PC-3 (cell line): Measurements from ENCODE around the gene MRPL21.

Experiments
- CTCF ChIP-seq: fragments of 300-600 bp; sonication (generic); conservative IDR thresholded peaks from 2 replicates; pipeline ENCODE4 v1.5.1; 2017; ENCODE audit warnings: antibody characterized with exemption, low read depth, mild to moderate bottlenecking, low read length
- EZH2 ChIP-seq: fragments of 300-600 bp; sonication (generic); IDR thresholded peaks from one replicate; pipeline ENCODE4 v1.6.1; 2017; ENCODE audit warnings: antibody characterized with exemption, mild to moderate bottlenecking, low read length; ENCODE audit not compliant: unreplicated experiment

DNA sequence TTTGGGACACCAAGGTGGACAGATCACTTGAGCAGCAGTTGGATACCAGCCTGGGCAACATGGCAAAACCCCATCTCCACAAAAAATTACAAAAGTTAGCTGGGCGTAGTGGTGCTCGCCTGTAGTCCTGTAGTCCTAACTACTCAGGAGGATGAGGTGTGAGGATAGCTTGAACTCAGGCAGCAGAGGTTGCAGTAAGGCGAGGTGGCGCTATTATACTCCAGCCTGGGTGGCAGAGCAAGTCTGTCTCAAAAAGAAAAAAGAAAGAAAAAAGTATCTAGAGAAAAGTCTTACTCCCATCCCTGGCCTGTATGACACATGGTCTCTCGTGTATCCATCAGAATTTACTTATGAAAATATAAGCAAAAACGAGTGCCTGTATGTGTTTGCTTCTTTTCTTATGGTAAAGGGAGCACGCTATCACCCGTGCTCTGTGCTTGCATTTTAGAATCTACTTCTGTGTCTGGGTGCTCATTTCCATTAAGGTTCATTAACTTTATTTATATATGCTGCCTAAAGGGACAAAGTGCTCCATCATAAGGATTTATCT, 46.5 kb downstream of the MRPL21 start:
- TF ChIP-seq CTCF (peak; percentile 40; the same call in 1 of the 2 replicates), EZH2 (no peak)
